G401 (cell line): ENCODE measurements around the gene AOC2. TPM values are rescaled to one million over a fixed set of nuclear protein-coding genes. Genes with fewer than 3 reads are reported as not detected.
"Not testable (repeated sequence)": the region's sequence is repeated elsewhere in the genome, so short reads cannot be mapped to it uniquely, and the experiment has no call there.

Source experiments
- DNase-seq: peaks from one replicate; pipeline ENCODE4 v3.0.0-alpha.2; 2015; ENCODE audit warnings: low spot score
- in situ Hi-C: cut with HindIII; loops from 2 replicates; pipeline ENCODE4 v1.10.0; 2016; ENCODE audit warnings: low sequenced_read_pairs, mixed read lengths
- total RNA-seq: library from RNA; depleted of rRNA; stranded (reverse); fragments of >200 nt; shearing (Covaris generic); gene quantifications from 2 replicates; pipeline ENCODE4 v1.2.3, GENCODE V29; 2014

The AOC2 gene
- total RNA-seq, 1 experiment from 2014 or later: not detected

DNA sequence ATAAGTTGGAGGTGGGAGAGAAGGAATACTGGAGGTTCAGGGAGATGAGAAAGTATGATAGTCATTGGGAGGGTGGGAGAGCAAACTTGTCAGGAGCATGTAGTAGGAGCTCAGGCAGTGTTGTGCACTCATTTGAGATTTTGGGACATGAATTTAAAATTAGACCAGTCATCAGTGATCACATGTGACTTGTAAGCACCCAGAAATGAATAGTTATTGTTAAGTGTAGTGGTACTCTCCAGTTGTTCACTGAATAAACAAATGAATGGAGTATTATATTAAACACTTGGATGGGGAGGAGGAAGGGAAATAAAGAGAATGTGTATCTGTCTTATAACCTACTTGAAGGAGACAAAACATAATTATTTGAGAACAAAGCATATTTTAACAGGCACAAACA, 13.4 kb upstream of the AOC2 start:
- no peak for DNase-seq
- in situ Hi-C loops: no loop called here

GRCh38 chr17:42832213-42832933, 12.0 kb upstream of the AOC2 start:
- DNase-seq: no peak
- in situ Hi-C loops: no loop called here

GRCh38 chr17:42832934-42833766, 11.2 kb upstream of the AOC2 start, which contains the start of gene PSME3:
Gene PSME3, plus strand, starts transcription at chr17:42833397. Its CDS starts 235 bp downstream, at chr17:42833632.
- peak; percentile 89 for DNase-seq
- in situ Hi-C loops: no loop called here

DNA sequence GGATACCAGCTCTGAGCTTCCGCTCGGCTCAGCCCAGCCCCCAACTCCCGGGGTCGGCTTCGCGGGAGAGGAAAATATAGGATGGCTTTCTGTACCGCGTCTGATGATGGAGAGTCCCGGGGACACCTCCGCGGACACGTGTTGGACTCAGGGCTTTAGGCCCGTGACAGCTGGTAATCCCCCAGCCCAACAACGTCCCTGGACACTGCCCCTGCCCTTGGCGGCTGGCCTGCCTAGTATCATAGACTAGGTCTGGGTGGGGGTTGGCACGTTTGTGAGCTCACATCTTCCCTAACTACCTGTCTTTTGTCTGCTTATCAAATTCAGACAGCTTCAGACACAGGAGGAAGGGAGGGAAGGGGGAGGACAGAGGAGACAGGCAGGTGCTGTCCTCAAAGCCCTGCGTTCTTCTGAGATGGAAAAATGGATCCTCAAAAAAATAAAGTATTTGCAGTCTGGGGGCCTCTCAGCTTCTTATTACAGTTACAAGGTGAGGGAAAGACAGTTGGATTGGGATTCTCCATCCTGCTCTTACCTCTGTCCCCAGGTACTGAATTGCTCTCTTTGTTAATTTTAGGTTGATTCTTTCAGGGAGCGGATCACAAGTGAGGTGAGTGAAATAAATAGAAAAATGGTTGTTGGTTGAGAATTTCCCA, 10.5 kb upstream of the AOC2 start:
- in situ Hi-C loops: no loop called here
- no peak for DNase-seq

GRCh38 chr17:42835732-42836131, 8.6 kb upstream of the AOC2 start:
- in situ Hi-C loops: no loop called here
- DNase-seq: no peak

GRCh38 chr17:42841975-42842685, 2.2 kb upstream of the AOC2 start:
- in situ Hi-C loops: no loop called here
- no peak for DNase-seq

DNA sequence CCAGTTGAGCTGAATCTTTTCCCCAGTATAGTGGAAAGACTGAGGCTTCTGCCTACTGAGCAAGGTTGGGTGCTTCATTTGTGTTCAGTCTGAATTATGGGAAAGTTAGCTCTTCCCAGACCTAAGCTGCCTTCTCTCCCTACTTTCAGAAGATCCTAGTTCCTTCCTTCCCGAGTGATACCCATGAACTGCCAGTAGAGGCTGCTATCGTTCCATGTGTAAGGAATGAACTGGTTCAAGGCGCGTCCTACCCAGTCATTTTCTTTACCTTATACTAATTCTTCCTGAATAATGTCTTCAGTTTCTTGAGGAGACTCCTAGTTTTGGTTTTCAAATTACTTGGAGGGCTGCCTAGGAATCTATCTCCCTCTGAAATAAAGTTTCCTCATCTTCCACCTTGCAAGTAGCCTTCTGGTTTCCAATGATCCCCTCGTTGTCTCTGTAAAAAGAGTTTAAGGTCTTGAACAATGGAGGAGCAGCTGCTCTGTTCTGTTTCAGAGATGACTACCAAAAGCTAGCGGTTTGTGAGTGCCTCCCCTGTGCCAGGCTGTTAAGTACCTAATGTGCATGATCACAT, 934 bp upstream of the AOC2 start:
- in situ Hi-C loops: no loop called here
- peak; percentile 68 for DNase-seq

- in situ Hi-C loops: no loop called here
- DNase-seq: no peak
Measured at GRCh38 chr17:42844761-42845555, 578 bp downstream of the AOC2 start.

GRCh38 chr17:42845556-42845917, 1.2 kb downstream of the AOC2 start:
- in situ Hi-C loops: no loop called here
- DNase-seq: no peak

- DNase-seq: no peak
- in situ Hi-C loops: no loop called here
Measured at GRCh38 chr17:42845918-42846593, 1.7 kb downstream of the AOC2 start.

DNA sequence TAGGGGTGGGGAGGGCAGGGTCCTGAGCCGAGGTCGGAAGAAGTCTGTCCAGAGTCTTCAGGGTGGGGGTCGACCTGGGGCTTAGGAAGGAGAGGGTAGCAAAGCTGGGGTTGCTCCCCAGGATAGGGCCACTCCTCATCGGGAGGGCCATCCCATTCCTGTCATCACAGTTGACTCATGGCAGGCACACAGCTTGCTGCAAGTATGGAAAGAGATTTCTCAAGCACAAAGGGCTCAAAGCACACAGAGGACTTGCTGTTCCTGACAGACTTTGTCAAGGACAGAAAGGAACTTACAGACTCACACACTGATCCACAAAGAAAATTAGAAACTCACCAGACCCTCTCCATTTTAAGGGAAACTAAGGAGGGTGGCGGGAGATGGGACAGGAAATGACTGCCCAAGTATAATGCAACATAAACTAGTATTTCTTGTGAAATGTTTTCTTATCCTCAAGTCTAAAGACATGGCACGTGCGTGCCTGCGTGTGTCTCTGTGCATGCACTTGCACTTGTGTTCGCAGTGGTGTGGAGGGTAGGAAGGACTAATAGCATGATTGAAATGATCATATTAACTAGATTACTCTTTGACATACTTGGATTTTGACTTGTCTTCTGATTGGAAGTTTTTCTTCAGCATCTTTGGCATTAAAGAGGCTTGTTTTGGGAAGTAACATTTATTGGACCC, 2.4 kb downstream of the AOC2 start:
- no peak for DNase-seq
- in situ Hi-C loops: no loop called here

DNA sequence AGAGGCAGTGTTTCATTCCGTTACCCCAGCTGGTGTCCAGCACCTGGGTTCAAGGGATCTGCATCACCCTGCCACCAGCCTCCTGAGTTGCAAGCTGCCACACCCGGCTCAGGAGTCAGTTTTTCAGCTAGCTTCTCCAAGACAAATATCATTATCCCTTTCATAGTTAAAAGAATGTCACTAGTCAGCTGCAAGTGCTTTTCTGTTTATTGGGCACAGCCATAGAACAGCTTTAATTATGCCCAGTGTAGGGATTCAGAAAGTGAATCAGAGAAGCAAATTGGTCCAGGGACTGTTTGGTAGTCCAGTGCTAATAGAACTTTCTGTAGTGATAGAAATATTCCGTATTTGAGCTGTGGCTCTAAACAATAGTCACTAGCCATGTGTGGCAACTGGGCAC, 3.7 kb downstream of the AOC2 start:
- in situ Hi-C loops: no loop called here

GRCh38 chr17:42849031-42849430, 4.7 kb downstream of the AOC2 start:
- in situ Hi-C loops: no loop called here
- DNase-seq: no peak

More for the DNA sequence above, 3.7 kb downstream of the AOC2 start:
- DNase-seq: no peak

GRCh38 chr17:42849451-42850181, 5.2 kb downstream of the AOC2 start:
- no peak for DNase-seq
- in situ Hi-C loops: no loop called here

DNA sequence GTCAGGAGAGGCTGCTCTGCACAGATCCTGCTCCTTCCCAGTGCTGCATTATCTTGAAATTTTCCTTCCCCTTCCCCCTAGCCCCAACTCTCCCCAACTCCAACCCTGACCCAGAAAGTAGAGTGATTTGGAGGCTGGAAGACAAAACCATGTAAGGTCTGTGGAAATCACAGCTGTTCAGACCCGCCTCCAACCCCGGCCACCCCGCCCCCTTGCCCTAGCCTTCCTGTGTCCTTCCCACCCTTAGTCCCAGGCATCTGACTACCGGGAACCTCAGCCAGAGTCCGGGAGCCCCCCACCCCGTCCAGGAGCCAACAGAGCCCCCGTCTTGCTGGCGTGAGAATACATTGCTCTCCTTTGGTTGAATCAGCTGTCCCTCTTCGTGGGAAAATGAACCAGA, 6.6 kb downstream of the AOC2 start, which contains the start of gene AOC3:
TSS of gene AOC3 (plus strand) at position 246 of the 400 bp plus-strand sequence. CDS start at position 391, 145 bp downstream.
- DNase-seq: no peak
- in situ Hi-C loops: no loop called here

DNA sequence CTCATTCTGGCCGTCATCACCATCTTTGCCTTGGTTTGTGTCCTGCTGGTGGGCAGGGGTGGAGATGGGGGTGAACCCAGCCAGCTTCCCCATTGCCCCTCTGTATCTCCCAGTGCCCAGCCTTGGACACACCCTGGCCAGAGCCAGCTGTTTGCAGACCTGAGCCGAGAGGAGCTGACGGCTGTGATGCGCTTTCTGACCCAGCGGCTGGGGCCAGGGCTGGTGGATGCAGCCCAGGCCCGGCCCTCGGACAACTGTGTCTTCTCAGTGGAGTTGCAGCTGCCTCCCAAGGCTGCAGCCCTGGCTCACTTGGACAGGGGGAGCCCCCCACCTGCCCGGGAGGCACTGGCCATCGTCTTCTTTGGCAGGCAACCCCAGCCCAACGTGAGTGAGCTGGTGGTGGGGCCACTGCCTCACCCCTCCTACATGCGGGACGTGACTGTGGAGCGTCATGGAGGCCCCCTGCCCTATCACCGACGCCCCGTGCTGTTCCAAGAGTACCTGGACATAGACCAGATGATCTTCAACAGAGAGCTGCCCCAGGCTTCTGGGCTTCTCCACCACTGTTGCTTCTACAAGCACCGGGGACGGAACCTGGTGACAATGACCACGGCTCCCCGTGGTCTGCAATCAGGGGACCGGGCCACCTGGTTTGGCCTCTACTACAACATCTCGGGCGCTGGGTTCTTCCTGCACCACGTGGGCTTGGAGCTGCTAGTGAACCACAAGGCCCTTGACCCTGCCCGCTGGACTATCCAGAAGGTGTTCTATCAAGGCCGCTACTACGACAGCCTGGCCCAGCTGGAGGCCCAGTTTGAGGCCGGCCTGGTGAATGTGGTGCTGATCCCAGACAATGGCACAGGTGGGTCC, 7.2 kb downstream of the AOC2 start:
- DNase-seq, in situ Hi-C loops: not testable (repeated sequence)
